HEK293 (cell line): ENCODE results near the gene TBC1D24.
A peak's percentile ranks its signal among the peaks of the same experiment; 100 is the strongest.

Source experiments
- BCL11A ChIP-seq: fragments of 450-650 bp; formaldehyde crosslinking; IDR thresholded peaks from 2 replicates; pipeline ENCODE4 v1.5.1; 2016; ENCODE audit warnings: low read depth, missing biosample characterization, missing genetic modification characterization
- EGR2 ChIP-seq: fragments of 450-650 bp; formaldehyde crosslinking; IDR thresholded peaks from 2 replicates; pipeline ENCODE4 v1.5.1; 2016; ENCODE audit warnings: low read depth, missing biosample characterization, missing genetic modification characterization
- GLI4 ChIP-seq: fragments of 450-650 bp; formaldehyde crosslinking; IDR thresholded peaks from 2 replicates; pipeline ENCODE4 v1.5.1; 2016; ENCODE audit warnings: missing biosample characterization, missing genetic modification characterization
- GLIS1 ChIP-seq: fragments of 450-650 bp; formaldehyde crosslinking; IDR thresholded peaks from 2 replicates; pipeline ENCODE4 v1.5.1; 2016; ENCODE audit warnings: missing biosample characterization, missing genetic modification characterization
- GLIS2 ChIP-seq: fragments of 450-650 bp; formaldehyde crosslinking; IDR thresholded peaks from 2 replicates; pipeline ENCODE4 v1.5.1; 2016; ENCODE audit warnings: missing biosample characterization, missing genetic modification characterization
- KLF1 ChIP-seq: fragments of 450-650 bp; formaldehyde crosslinking; IDR thresholded peaks from 2 replicates; pipeline ENCODE4 v1.5.1; 2016; ENCODE audit warnings: missing biosample characterization, missing genetic modification characterization
- REPIN1 ChIP-seq: fragments of 450-650 bp; formaldehyde crosslinking; IDR thresholded peaks from 2 replicates; pipeline ENCODE4 v1.5.1; 2017; ENCODE audit warnings: missing biosample characterization, missing genetic modification characterization, low read depth
- SCRT2 ChIP-seq: fragments of 450-650 bp; formaldehyde crosslinking; IDR thresholded peaks from 2 replicates; pipeline ENCODE4 v1.5.1; 2016; ENCODE audit warnings: missing biosample characterization, missing genetic modification characterization
- SP3 ChIP-seq: fragments of 450-650 bp; formaldehyde crosslinking; IDR thresholded peaks from 2 replicates; pipeline ENCODE4 v1.5.1; 2016; ENCODE audit warnings: missing biosample characterization, missing genetic modification characterization
- SP7 ChIP-seq: fragments of 450-650 bp; formaldehyde crosslinking; IDR thresholded peaks from 2 replicates; pipeline ENCODE4 v1.5.1; 2016; ENCODE audit warnings: missing biosample characterization, missing genetic modification characterization
- WT1 ChIP-seq: fragments of 450-650 bp; formaldehyde crosslinking; IDR thresholded peaks from 2 replicates; pipeline ENCODE4 v1.5.1; 2016; ENCODE audit warnings: missing biosample characterization, missing genetic modification characterization
- ZBTB48 ChIP-seq: fragments of 450-650 bp; formaldehyde crosslinking; IDR thresholded peaks from 2 replicates; pipeline ENCODE4 v1.5.1; 2016; ENCODE audit warnings: missing biosample characterization, missing genetic modification characterization
- ZFHX2 ChIP-seq: fragments of 450-650 bp; formaldehyde crosslinking; conservative IDR thresholded peaks from 2 replicates; pipeline ENCODE4 v1.5.1; 2016; ENCODE audit warnings: missing biosample characterization, missing genetic modification characterization
- ZIC2 ChIP-seq: fragments of 450-650 bp; formaldehyde crosslinking; IDR thresholded peaks from 2 replicates; pipeline ENCODE4 v1.5.1; 2016; ENCODE audit warnings: missing biosample characterization, missing genetic modification characterization
- ZNF114 ChIP-seq: fragments of 450-650 bp; formaldehyde crosslinking; IDR thresholded peaks from 2 replicates; pipeline ENCODE4 v1.5.0; 2017; ENCODE audit warnings: missing biosample characterization, missing genetic modification characterization
- ZNF121 ChIP-seq: fragments of 450-650 bp; formaldehyde crosslinking; IDR thresholded peaks from 2 replicates; pipeline ENCODE4 v1.5.1; 2016; ENCODE audit warnings: missing biosample characterization, missing genetic modification characterization
- ZNF132 ChIP-seq: fragments of 450-650 bp; formaldehyde crosslinking; IDR thresholded peaks from 2 replicates; pipeline ENCODE4 v1.5.1; 2017; ENCODE audit warnings: missing biosample characterization, missing genetic modification characterization, borderline replicate concordance
- ZNF169 ChIP-seq: fragments of 450-650 bp; formaldehyde crosslinking; IDR thresholded peaks from 2 replicates; pipeline ENCODE4 v1.5.1; 2016; ENCODE audit warnings: missing biosample characterization, missing genetic modification characterization
- ZNF174 ChIP-seq: fragments of 450-650 bp; formaldehyde crosslinking; IDR thresholded peaks from 2 replicates; pipeline ENCODE4 v1.5.0; 2017; ENCODE audit warnings: missing biosample characterization, mild to moderate bottlenecking, missing genetic modification characterization
- ZNF184 ChIP-seq: fragments of 450-650 bp; IDR thresholded peaks from 2 replicates; pipeline ENCODE4 v1.5.1; 2018; ENCODE audit warnings: missing biosample characterization, mild to moderate bottlenecking, missing genetic modification characterization
- ZNF239 ChIP-seq: fragments of 450-650 bp; formaldehyde crosslinking; IDR thresholded peaks from 2 replicates; pipeline ENCODE4 v1.5.1; 2016; ENCODE audit warnings: missing biosample characterization, missing genetic modification characterization
- ZNF292 ChIP-seq: fragments of 450-650 bp; formaldehyde crosslinking; IDR thresholded peaks from 2 replicates; pipeline ENCODE4 v1.5.1; 2016; ENCODE audit warnings: low read depth, missing biosample characterization, missing genetic modification characterization, borderline replicate concordance
- ZNF404 ChIP-seq: fragments of 450-650 bp; formaldehyde crosslinking; IDR thresholded peaks from 2 replicates; pipeline ENCODE4 v1.5.1; 2017; ENCODE audit warnings: missing biosample characterization, missing genetic modification characterization
- ZNF423 ChIP-seq: fragments of 450-650 bp; formaldehyde crosslinking; IDR thresholded peaks from 2 replicates; pipeline ENCODE4 v1.5.1; 2016; ENCODE audit warnings: missing biosample characterization, missing genetic modification characterization
- ZNF529 ChIP-seq: fragments of 450-650 bp; formaldehyde crosslinking; IDR thresholded peaks from 2 replicates; pipeline ENCODE4 v1.5.1; 2017; ENCODE audit warnings: missing genetic modification characterization, missing biosample characterization; ENCODE audit not compliant: insufficient replicate concordance
- ZNF530 ChIP-seq: fragments of 450-650 bp; formaldehyde crosslinking; IDR thresholded peaks from 2 replicates; pipeline ENCODE4 v1.5.1; 2016; ENCODE audit warnings: low read depth, missing biosample characterization, missing genetic modification characterization
- ZNF544 ChIP-seq: fragments of 450-650 bp; formaldehyde crosslinking; IDR thresholded peaks from 2 replicates; pipeline ENCODE4 v1.5.0; 2017; ENCODE audit warnings: missing biosample characterization, missing genetic modification characterization
- ZNF561 ChIP-seq: fragments of 450-650 bp; IDR thresholded peaks from 2 replicates; pipeline ENCODE4 v1.5.1; 2018; ENCODE audit warnings: missing biosample characterization, missing genetic modification characterization, borderline replicate concordance
- ZNF596 ChIP-seq: fragments of 450-650 bp; IDR thresholded peaks from 2 replicates; pipeline ENCODE4 v1.5.0; 2018; ENCODE audit warnings: missing biosample characterization, mild to moderate bottlenecking, missing genetic modification characterization, moderate library complexity
- ZNF600 ChIP-seq: fragments of 450-650 bp; formaldehyde crosslinking; IDR thresholded peaks from 2 replicates; pipeline ENCODE4 v1.5.1; 2016; ENCODE audit warnings: missing biosample characterization, missing genetic modification characterization
- ZNF747 ChIP-seq: fragments of 450-650 bp; formaldehyde crosslinking; IDR thresholded peaks from 2 replicates; pipeline ENCODE4 v1.5.1; 2016; ENCODE audit warnings: missing biosample characterization, missing genetic modification characterization
- ZNF785 ChIP-seq: fragments of 450-650 bp; formaldehyde crosslinking; IDR thresholded peaks from 2 replicates; pipeline ENCODE4 v1.5.1; 2016; ENCODE audit warnings: missing biosample characterization, missing genetic modification characterization
- ZNF792 ChIP-seq: fragments of 450-650 bp; formaldehyde crosslinking; IDR thresholded peaks from 2 replicates; pipeline ENCODE4 v1.5.1; 2016; ENCODE audit warnings: missing biosample characterization, missing genetic modification characterization
- ZSCAN23 ChIP-seq: fragments of 450-650 bp; formaldehyde crosslinking; IDR thresholded peaks from 2 replicates; pipeline ENCODE4 v1.5.1; 2016; ENCODE audit warnings: missing biosample characterization, missing genetic modification characterization
- TF ChIP-seq, protein P1 (sequence below): fragments of 450-650 bp; formaldehyde crosslinking; IDR thresholded peaks from 2 replicates; pipeline ENCODE4 v1.5.1; 2016; ENCODE audit warnings: missing biosample characterization, missing genetic modification characterization
- TF ChIP-seq, protein P2 (sequence below): sonication (generic); formaldehyde crosslinking; IDR thresholded peaks from 2 replicates; pipeline ENCODE4 v1.8.1; 2022; ENCODE audit warnings: mild to moderate bottlenecking, moderate library complexity, missing genetic modification reagents
- TF ChIP-seq, protein P3 (sequence below): fragments of 450-650 bp; formaldehyde crosslinking; IDR thresholded peaks from 2 replicates; pipeline ENCODE4 v1.5.1; 2016; ENCODE audit warnings: missing biosample characterization, missing genetic modification characterization
- TF ChIP-seq, protein P4 (sequence below): fragments of 450-650 bp; formaldehyde crosslinking; IDR thresholded peaks from 2 replicates; pipeline ENCODE4 v1.5.1; 2016; ENCODE audit warnings: missing biosample characterization, missing genetic modification characterization

The TBC1D24 gene

DNA sequence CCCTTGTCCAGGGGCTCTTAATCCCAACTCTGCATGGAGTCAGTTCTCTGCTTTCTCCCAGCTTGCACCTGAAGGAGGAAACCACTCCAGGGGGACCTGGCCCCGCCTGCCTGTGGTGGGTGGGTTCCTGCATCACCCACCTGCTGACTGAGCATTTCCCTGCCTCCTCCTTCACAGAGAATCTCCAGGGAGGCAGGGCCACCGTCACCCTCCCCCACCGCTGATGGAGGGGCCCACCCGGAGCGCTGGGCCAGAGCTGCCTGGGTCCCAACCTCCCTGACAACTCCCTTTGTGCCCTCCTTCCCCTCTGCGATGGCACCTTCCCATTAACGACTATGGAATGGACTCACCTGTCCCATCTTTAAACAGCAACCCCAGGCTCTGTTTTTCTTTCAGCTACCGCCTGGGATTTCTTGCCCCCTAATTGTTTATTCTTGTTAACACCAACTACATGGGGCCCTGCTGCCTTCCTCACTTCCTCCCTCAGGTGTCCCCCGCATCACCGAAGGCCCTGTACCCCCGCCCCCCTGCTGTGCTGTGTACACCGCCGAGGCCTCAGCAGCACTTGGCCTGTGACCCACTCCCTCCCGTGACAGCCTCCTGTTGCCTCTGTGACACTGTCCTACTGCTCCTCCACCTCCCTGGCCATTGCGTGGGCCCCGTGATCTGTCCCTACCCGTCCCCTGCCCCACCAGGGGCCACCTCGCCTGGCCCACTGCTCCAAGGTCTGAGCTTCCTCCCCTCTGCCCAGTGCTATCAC, 15.9 kb upstream of the TBC1D24 start (continued):
- no peak for TF ChIP-seq ZNF114 (tag by site-specific recombination)
- TF ChIP-seq ZNF292 (tag by site-specific recombination): no peak
- TF ChIP-seq GLIS2 (tag by site-specific recombination): no peak
- TF ChIP-seq ZNF792 (tag by site-specific recombination): no peak
- TF ChIP-seq ZFHX2 (tag by site-specific recombination): peak; percentile 26
- TF ChIP-seq ZSCAN23 (tag by site-specific recombination): no peak
- no peak for TF ChIP-seq REPIN1 (tag by site-specific recombination)
- TF ChIP-seq ZNF423: no peak
- TF ChIP-seq ZNF184 (tag by site-specific recombination): no peak
- TF ChIP-seq ZBTB48 (tag by site-specific recombination): no peak
- TF ChIP-seq, protein P1, sequence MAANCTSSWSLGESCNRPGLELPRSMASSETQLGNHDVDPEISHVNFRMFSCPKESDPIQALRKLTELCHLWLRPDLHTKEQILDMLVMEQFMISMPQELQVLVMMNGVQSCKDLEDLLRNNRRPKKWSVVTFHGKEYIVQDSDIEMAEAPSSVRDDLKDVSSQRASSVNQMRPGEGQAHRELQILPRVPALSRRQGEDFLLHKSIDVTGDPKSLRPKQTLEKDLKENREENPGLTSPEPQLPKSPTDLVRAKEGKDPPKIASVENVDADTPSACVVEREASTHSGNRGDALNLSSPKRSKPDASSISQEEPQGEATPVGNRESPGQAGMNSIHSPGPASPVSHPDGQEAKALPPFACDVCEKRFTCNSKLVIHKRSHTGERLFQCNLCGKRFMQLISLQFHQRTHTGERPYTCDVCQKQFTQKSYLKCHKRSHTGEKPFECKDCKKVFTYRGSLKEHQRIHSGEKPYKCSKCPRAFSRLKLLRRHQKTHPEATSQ: 0 out of 2 replicates have a peak, but pooled peaks have one; percentile 15
- peak; percentile 39 for TF ChIP-seq WT1
- TF ChIP-seq SP3 (tag by site-specific recombination): 0 out of 2 replicates have a peak, but pooled peaks have one; percentile 24
- TF ChIP-seq ZNF174 (tag by site-specific recombination): no peak
- peak; percentile 71 for TF ChIP-seq ZIC2
- TF ChIP-seq ZNF529: no peak
- no peak for TF ChIP-seq ZNF785 (tag by site-specific recombination)
- no peak for TF ChIP-seq ZNF132
- no peak for TF ChIP-seq SP7
- no peak for TF ChIP-seq ZNF239 (tag by site-specific recombination)
- TF ChIP-seq SCRT2 (tag by site-specific recombination): peak; percentile 92
- TF ChIP-seq GLI4 (tag by site-specific recombination): no peak
- TF ChIP-seq EGR2 (tag by site-specific recombination): peak; percentile 51
- TF ChIP-seq BCL11A (tag by site-specific recombination): no peak
- no peak for TF ChIP-seq ZNF169
- TF ChIP-seq, protein P2, sequence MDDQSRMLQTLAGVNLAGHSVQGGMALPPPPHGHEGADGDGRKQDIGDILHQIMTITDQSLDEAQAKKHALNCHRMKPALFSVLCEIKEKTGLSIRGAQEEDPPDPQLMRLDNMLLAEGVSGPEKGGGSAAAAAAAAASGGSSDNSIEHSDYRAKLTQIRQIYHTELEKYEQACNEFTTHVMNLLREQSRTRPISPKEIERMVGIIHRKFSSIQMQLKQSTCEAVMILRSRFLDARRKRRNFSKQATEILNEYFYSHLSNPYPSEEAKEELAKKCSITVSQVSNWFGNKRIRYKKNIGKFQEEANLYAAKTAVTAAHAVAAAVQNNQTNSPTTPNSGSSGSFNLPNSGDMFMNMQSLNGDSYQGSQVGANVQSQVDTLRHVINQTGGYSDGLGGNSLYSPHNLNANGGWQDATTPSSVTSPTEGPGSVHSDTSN (CRISPR knock-in tag): 0 out of 2 replicates have a peak, but pooled peaks have one; percentile 14
- TF ChIP-seq GLIS1 (tag by site-specific recombination): peak; percentile 92
- TF ChIP-seq ZNF544 (tag by site-specific recombination): no peak
- peak; percentile 58; the same call in 1 of the 2 replicates for TF ChIP-seq ZNF600 (tag by site-specific recombination)
- TF ChIP-seq ZNF404 (tag by site-specific recombination): no peak
- TF ChIP-seq ZNF596 (tag by site-specific recombination): no peak
- no peak for TF ChIP-seq ZNF561 (tag by site-specific recombination)
- TF ChIP-seq ZNF121 (tag by site-specific recombination): 0 out of 2 replicates have a peak, but pooled peaks have one; percentile 21
- TF ChIP-seq, protein P3, sequence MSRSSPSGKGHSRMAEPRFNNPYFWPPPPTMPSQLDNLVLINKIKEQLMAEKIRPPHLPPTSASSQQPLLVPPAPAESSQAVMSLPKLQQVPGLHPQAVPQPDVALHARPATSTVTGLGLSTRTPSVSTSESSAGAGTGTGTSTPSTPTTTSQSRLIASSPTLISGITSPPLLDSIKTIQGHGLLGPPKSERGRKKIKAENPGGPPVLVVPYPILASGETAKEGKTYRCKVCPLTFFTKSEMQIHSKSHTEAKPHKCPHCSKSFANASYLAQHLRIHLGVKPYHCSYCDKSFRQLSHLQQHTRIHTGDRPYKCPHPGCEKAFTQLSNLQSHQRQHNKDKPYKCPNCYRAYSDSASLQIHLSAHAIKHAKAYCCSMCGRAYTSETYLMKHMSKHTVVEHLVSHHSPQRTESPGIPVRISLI (tag by site-specific recombination): no peak
- peak; percentile 40; the same call in 1 of the 2 replicates for TF ChIP-seq KLF1 (tag by site-specific recombination)
- TF ChIP-seq, protein P4, sequence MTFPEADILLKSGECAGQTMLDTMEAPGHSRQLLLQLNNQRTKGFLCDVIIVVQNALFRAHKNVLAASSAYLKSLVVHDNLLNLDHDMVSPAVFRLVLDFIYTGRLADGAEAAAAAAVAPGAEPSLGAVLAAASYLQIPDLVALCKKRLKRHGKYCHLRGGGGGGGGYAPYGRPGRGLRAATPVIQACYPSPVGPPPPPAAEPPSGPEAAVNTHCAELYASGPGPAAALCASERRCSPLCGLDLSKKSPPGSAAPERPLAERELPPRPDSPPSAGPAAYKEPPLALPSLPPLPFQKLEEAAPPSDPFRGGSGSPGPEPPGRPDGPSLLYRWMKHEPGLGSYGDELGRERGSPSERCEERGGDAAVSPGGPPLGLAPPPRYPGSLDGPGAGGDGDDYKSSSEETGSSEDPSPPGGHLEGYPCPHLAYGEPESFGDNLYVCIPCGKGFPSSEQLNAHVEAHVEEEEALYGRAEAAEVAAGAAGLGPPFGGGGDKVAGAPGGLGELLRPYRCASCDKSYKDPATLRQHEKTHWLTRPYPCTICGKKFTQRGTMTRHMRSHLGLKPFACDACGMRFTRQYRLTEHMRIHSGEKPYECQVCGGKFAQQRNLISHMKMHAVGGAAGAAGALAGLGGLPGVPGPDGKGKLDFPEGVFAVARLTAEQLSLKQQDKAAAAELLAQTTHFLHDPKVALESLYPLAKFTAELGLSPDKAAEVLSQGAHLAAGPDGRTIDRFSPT (tag by site-specific recombination): peak; percentile 76
- no peak for TF ChIP-seq ZNF747 (tag by site-specific recombination)
- TF ChIP-seq ZNF530 (tag by site-specific recombination): no peak
